ENCODE data around the gene SLC7A10. TPM values are rescaled to one million over a fixed set of nuclear protein-coding genes. Genes with fewer than 3 reads are reported as not detected.
"Not testable (repeated sequence)": the region's sequence is repeated elsewhere in the genome, so short reads cannot be mapped to it uniquely, and the experiment has no call there.

The SLC7A10 gene
- total RNA-seq, 1 donor from 2014 or later, result not detected

DNA sequence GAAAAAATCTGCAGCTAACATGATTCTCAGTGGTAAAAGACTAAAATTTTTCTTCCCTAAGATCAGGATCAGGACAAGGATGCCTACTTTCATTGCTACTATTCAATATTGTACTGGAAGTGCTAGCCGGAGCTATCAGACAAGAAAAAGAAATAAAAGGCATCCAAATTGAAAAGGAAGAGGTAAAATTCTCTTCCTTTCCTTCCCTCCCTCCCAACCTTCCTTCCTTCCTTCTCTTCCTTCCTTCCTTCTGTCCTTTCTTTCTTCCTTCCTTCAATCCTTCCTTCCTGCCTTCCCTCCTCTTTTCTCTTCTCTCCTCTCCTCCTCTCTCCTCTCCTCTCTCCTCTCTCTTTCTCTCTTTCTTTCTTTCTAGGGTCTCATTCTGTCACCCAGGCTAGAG is 58.2 kb downstream of the SLC7A10 start:
- Mint-ChIP-seq H3K27ac (ENCODE audit: unreplicated experiment) (no peak overlapping the region), H3K27me3 (ENCODE audit: unreplicated experiment) (no peaks in the 10 kb centered on the region)
- DNase-seq (ENCODE audit: extremely low spot score, unreplicated experiment), result no peak

DNA sequence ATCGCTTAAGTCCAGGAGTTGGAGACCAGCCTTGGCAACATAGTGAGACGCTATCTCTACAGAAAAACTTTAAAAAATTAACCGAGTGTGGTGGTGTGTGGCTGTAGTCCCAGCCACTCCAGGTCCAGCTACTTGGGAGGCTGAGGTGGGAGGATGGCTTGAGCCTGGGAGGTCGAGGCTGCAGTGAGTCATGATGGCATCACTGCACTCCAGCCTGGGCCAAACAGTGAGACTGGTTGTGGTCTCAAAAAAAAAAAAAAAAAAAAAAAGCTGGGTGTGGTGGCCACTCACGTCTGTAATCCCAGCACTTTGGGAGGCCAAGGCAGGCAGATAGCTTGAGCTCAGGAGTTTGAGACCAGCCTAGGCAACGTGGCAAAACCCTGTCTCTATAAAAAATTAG is 59.6 kb downstream of the SLC7A10 start:
- H3K27ac Mint-ChIP-seq (ENCODE audit: unreplicated experiment); DNase-seq (ENCODE audit: extremely low spot score, unreplicated experiment); H3K9me3 Mint-ChIP-seq (ENCODE audit: unreplicated experiment); H3K4me3 Mint-ChIP-seq (ENCODE audit: unreplicated experiment); H3K36me3 Mint-ChIP-seq (ENCODE audit: unreplicated experiment); H3K27me3 Mint-ChIP-seq (ENCODE audit: unreplicated experiment); H3K4me1 Mint-ChIP-seq (ENCODE audit: unreplicated experiment): not testable (repeated sequence)

More for the DNA sequence above, 58.2 kb downstream of the SLC7A10 start:
- no peak for TF ChIP-seq CTCF (IDR thresholded peaks at IDR 0.05)
- H3K4me3 Mint-ChIP-seq (ENCODE audit: unreplicated experiment), result no peak overlapping the region
- no peaks in the 10 kb centered on the region for H3K36me3 Mint-ChIP-seq (ENCODE audit: unreplicated experiment)
- peaks cover 7% of the 10 kb centered on the region for H3K4me1 Mint-ChIP-seq (ENCODE audit: unreplicated experiment)
- peaks cover 3% of the 10 kb centered on the region for H3K9me3 Mint-ChIP-seq (ENCODE audit: unreplicated experiment)

DNA sequence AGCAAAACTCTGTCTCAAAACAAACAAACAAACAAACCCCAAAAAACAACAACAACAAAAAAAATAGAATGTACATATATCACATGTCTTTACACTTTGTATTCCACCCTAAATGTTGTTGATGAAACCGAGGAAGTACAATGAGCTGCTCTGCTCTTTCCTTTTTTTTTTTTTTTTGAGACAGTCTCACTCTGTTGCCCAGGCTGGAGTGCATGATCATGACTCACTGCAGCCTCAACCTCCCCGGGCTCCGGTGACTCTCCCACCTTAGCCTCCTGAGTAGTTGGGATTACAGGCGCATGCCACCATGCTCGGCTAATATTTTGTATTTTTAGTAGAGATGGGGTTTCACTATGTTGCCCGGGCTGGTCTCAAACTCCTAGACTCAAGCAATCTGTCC is 62.2 kb downstream of the SLC7A10 start:
- Mint-ChIP-seq H3K27ac (ENCODE audit: unreplicated experiment) (no peak overlapping the region), H3K27me3 (ENCODE audit: unreplicated experiment) (no peaks in the 10 kb centered on the region), H3K36me3 (ENCODE audit: unreplicated experiment) (no peaks in the 10 kb centered on the region), H3K9me3 (ENCODE audit: unreplicated experiment) (peaks cover 1% of the 10 kb centered on the region), H3K4me1 (ENCODE audit: unreplicated experiment) (peaks cover 4% of the 10 kb centered on the region), H3K4me3 (ENCODE audit: unreplicated experiment) (no peak overlapping the region)
- TF ChIP-seq CTCF (IDR thresholded peaks at IDR 0.05), result no peak
- DNase-seq (ENCODE audit: extremely low spot score, unreplicated experiment), result no peak

DNA sequence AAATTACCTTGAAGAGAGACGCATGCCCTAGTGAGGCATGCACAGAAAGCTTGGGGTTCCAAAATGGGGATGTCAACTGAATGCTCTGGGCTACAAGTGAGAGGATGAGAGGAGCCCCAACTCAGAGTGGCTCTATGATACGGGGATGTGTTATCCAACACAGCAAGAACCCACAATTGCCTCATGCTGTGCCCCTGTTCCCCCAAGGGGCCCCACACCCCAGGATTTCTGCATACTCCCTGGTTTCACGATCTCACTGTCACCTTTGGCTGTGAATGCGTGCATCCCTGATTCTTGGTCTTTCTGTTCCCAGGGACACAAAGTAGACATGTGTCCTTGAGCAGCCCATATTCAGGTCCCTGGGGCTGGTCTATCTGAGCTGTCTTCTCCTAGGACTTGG is 64.4 kb downstream of the SLC7A10 start:
- Mint-ChIP-seq H3K27me3 (ENCODE audit: unreplicated experiment) (no peaks in the 10 kb centered on the region), H3K9me3 (ENCODE audit: unreplicated experiment) (no peaks in the 10 kb centered on the region), H3K4me1 (ENCODE audit: unreplicated experiment) (peaks cover 4% of the 10 kb centered on the region), H3K36me3 (ENCODE audit: unreplicated experiment) (no peaks in the 10 kb centered on the region), H3K27ac (ENCODE audit: unreplicated experiment) (no peak overlapping the region), H3K4me3 (ENCODE audit: unreplicated experiment) (no peak overlapping the region)
- no peak for TF ChIP-seq CTCF (IDR thresholded peaks at IDR 0.05)
- DNase-seq (ENCODE audit: extremely low spot score, unreplicated experiment), result no peak

DNA sequence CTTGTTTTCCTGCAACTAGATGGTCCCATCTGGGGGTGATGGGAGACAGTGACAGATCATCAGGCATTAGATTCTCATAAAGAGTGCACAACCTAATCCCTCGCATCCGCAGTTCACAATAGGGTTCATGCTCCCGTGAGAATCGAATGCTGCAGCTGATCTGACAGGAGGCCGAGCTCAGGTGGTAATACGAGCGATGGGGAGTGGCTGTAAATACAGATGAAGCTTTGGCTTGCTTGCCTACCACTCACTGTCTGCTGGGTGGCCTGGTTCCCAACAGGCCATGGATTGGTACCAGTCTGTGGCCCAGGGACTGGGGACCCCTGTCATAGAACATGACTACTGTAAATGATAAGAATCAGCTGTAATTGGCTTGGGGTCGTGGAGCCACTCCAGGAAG is 65.8 kb downstream of the SLC7A10 start:
- no peak for DNase-seq (ENCODE audit: extremely low spot score, unreplicated experiment)
- Mint-ChIP-seq H3K27me3 (ENCODE audit: unreplicated experiment) (no peaks in the 10 kb centered on the region), H3K4me3 (ENCODE audit: unreplicated experiment) (no peak overlapping the region), H3K4me1 (ENCODE audit: unreplicated experiment) (peaks cover 4% of the 10 kb centered on the region), H3K36me3 (ENCODE audit: unreplicated experiment) (no peaks in the 10 kb centered on the region), H3K27ac (ENCODE audit: unreplicated experiment) (no peak overlapping the region), H3K9me3 (ENCODE audit: unreplicated experiment) (no peaks in the 10 kb centered on the region)
- no peak for TF ChIP-seq CTCF (IDR thresholded peaks at IDR 0.05)

GRCh38 chr19:33159149-33159548 is 66.5 kb downstream of the SLC7A10 start:
- Mint-ChIP-seq H3K27ac (ENCODE audit: unreplicated experiment) (no peak overlapping the region), H3K36me3 (ENCODE audit: unreplicated experiment) (no peaks in the 10 kb centered on the region), H3K4me3 (ENCODE audit: unreplicated experiment) (no peak overlapping the region), H3K4me1 (ENCODE audit: unreplicated experiment) (peaks cover 4% of the 10 kb centered on the region), H3K27me3 (ENCODE audit: unreplicated experiment) (no peaks in the 10 kb centered on the region), H3K9me3 (ENCODE audit: unreplicated experiment) (no peaks in the 10 kb centered on the region)
- no peak for TF ChIP-seq CTCF (IDR thresholded peaks at IDR 0.05)
- no peak for DNase-seq (ENCODE audit: extremely low spot score, unreplicated experiment)

Measured in osteocyte (in vitro differentiated cells).